ENCODE data around the gene VAV1.
A peak's percentile ranks its signal among the peaks of the same experiment; 100 is the strongest.
"Not testable (repeated sequence)": the region's sequence is repeated elsewhere in the genome, so short reads cannot be mapped to it uniquely, and the experiment has no call there.

VAV1 gene

DNA sequence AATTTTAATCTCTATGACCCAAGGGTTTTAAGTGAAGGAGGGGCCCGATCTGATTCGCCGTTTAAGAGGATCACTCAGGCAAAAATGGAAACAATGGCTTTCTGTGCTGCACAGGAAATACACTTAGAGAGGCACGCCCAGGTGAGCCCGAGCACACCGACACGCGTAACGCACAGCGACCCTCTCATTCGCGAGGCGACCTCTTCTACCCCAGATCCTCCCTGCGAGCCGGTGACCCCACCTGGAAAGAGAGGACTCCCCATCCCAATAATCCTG, 5.5 kb upstream of the VAV1 start:
- TF ChIP-seq CTCF (conservative IDR thresholded peaks at IDR 0.05; ENCODE audit: low read length): no peak
- DNase-seq (ENCODE audit: low read depth): no peak
- no peak overlapping the region for H3K4me3 ChIP-seq (ENCODE audit: low read length)

- no peak for TF ChIP-seq CTCF (conservative IDR thresholded peaks at IDR 0.05; ENCODE audit: low read length)
- no peak within 1 kb of the TSS for H3K4me3 ChIP-seq (ENCODE audit: low read length)
- no peak for DNase-seq (ENCODE audit: low read depth)
Measured at GRCh38 chr19:6767357-6768235, 4.9 kb upstream of the VAV1 start, which contains the start of gene SH2D3A. TSS of gene SH2D3A (minus strand) at chr19:6767435. CDS start at chr19:6763748, 3,687 bp downstream.

DNA sequence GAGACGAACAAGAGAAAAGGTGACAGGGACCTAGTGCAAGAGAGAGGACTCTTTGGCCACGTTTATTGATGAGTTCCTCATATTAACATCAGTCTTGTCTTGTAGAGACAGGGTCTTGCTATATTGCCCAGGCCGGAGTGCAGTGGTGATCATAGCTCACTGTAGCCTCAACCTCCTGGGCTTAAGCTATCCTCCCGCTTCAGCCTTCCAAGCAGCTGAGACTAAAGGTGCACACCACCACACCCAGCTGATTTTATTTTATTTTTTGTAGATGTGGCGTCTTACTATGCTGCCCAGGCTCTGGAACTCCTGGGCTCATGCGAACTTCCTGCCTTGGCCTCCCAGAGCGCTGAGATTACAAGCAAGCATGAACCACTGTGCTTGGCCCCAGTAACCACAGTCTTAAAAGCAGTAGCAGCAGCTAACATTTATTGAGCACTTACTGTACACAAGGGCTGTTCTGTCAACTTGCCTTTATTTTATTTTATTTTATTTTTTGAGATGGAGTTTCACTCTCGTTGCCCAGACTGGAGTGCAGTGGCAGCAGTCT, 4.2 kb upstream of the VAV1 start:
- TF ChIP-seq CTCF (conservative IDR thresholded peaks at IDR 0.05; ENCODE audit: low read length): no peak
- no peak overlapping the region for H3K4me3 ChIP-seq (ENCODE audit: low read length)
- no peak for DNase-seq (ENCODE audit: low read depth)

DNA sequence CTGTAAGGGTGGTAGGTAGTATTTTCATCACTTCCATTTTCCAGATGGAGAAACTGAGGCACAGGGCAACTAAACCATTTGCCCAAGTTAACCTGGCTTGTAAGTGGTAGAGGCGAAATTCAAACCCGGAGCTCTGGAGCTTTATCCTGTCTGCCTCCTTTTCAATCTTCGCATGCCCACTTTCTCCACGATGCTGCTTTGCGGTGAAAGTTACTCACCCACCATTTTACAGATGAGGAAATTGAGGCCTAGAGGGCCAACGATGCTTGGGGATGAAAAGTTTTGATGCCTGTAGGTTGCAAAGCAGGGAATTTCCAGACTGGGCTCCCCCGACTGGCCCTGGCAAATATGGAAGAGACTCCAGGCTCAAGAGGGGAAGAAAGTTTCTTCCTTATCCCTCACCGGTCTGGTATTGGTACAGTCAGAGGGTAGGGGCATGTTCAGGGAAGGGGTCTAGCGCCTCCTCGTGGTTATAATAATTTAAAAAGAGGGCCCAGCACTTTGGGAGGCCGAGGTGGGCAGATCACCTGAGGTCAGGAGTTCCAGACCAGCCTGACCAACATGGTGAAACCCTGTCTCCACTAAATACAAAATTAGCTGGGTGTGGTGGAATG, 3.4 kb upstream of the VAV1 start:
- H3K4me3 ChIP-seq (ENCODE audit: low read length): no peak overlapping the region
- DNase-seq (ENCODE audit: low read depth): peak; percentile 15
- peak; percentile 26 for TF ChIP-seq CTCF (conservative IDR thresholded peaks at IDR 0.05; ENCODE audit: low read length)

DNA sequence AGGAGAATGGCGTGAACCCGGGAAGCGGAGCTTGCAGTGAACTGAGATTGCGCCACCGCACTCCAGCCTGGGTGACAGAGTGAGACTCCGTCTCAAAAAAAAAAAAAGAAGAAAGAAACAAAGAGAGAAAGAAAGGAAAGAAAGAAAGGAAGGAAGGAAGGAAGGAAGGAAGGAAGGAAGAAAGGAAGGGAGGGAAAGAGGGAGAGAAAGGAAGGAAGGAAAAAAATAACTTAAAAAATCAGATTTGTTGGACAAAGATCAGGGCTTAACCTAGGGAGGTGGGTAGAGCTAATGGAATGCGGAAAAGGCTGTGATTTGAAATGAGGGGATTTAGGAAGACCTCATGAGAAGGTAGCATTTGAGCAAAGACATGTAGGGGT, 870 bp upstream of the VAV1 start:
- H3K4me3 ChIP-seq (ENCODE audit: low read length); DNase-seq (ENCODE audit: low read depth): not testable (repeated sequence)

- no peak overlapping the region for H3K4me3 ChIP-seq (ENCODE audit: low read length)
- DNase-seq (ENCODE audit: low read depth): no peak
- no peak for TF ChIP-seq CTCF (conservative IDR thresholded peaks at IDR 0.05; ENCODE audit: low read length)
Measured at GRCh38 chr19:6772866-6773322, 386 bp downstream of the VAV1 start.

DNA sequence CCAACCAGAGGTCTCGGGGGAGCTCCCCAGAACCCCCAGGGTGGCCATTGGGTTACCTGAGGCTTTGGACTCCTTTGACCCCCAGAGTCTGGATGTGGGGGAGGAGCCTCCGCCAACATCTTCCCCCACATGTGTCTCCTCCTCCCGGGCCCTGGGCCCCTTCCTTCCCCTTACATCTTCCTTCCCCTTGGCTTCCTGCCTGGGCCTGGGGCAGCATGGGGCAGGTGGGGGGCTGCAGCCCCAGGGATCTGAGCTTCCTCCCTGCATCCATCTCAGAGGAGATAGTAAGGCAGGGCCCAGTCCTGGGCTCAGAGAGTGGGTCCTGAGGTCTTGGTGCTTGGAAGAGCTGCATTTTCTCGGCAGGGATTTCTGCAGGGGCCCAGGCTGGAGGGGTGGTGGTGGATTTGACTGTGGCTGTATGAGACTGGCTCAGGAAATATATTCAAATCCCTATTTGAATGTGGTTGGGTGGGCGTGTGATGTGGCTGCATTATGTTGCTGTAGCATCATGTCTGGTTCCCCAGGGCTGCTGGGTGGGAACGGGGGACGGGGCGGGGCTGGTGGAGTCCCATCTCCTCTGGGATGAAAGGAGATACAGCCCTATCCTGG, 919 bp downstream of the VAV1 start:
- H3K4me3 ChIP-seq (ENCODE audit: low read length): no peak overlapping the region
- no peak for TF ChIP-seq CTCF (conservative IDR thresholded peaks at IDR 0.05; ENCODE audit: low read length)
- no peak for DNase-seq (ENCODE audit: low read depth)
